Glutamatergic neuron (in vitro differentiated cells): Measurements from ENCODE around the gene PP2D1. TPM values are rescaled to one million over a fixed set of nuclear protein-coding genes. Genes with fewer than 3 reads are reported as not detected.

ENCODE experiments used
- DNase-seq: peaks from one replicate; pipeline ENCODE4 v3.0.0; 2022
- H3K27ac Mint-ChIP-seq: one replicate; pipeline ENCODE4 v1.8.0; 2020; ENCODE audit warnings: mild to moderate bottlenecking, mixed read lengths, inconsistent platforms; ENCODE audit not compliant: unreplicated experiment
- H3K27me3 Mint-ChIP-seq: one replicate; pipeline ENCODE4 v1.8.0; 2020; ENCODE audit warnings: mild to moderate bottlenecking, moderate library complexity, mixed read lengths, inconsistent platforms; ENCODE audit not compliant: unreplicated experiment
- H3K36me3 Mint-ChIP-seq: one replicate; pipeline ENCODE4 v1.8.0; 2020; ENCODE audit warnings: mild to moderate bottlenecking, mixed read lengths, inconsistent platforms; ENCODE audit not compliant: unreplicated experiment
- H3K4me1 Mint-ChIP-seq: one replicate; pipeline ENCODE4 v1.8.0; 2020; ENCODE audit warnings: mild to moderate bottlenecking, low read depth, mixed read lengths, inconsistent platforms; ENCODE audit not compliant: unreplicated experiment
- H3K4me3 Mint-ChIP-seq: one replicate; pipeline ENCODE4 v1.8.0; 2020; ENCODE audit warnings: mild to moderate bottlenecking, mixed read lengths, inconsistent platforms; ENCODE audit not compliant: unreplicated experiment
- H3K9me3 Mint-ChIP-seq: one replicate; pipeline ENCODE4 v1.8.0; 2020; ENCODE audit warnings: mild to moderate bottlenecking, moderate library complexity, mixed read lengths, inconsistent platforms; ENCODE audit not compliant: unreplicated experiment
- total RNA-seq: library from RNA; stranded (reverse); fragmentation: NEBNext Ultra II Directional; extraction: Animal tissue kit (Norgen Biotek cat#: 25700); gene quantifications from one replicate; pipeline ENCODE4 v1.2.1, GENCODE V29; 2021; ENCODE audit not compliant: unreplicated experiment
- TF ChIP-seq, protein P1 (sequence below): fragments of 200-600 bp; sonication (generic); IDR thresholded peaks from one replicate; pipeline ENCODE4 v1.5.0; 2021; ENCODE audit not compliant: partially characterized antibody, unreplicated experiment

The PP2D1 gene
- total RNA-seq, 1 donor from 2014 or later = not detected

- no peaks in the 10 kb centered on the region for H3K36me3 Mint-ChIP-seq
- no peak overlapping the region for H3K4me3 Mint-ChIP-seq
- peaks cover 12% of the 10 kb centered on the region for H3K27me3 Mint-ChIP-seq
- peaks cover 13% of the 10 kb centered on the region for H3K4me1 Mint-ChIP-seq
- peaks cover 15% of the 10 kb centered on the region for H3K9me3 Mint-ChIP-seq
- no peak overlapping the region for H3K27ac Mint-ChIP-seq
- DNase-seq = no peak
- TF ChIP-seq, protein P1, sequence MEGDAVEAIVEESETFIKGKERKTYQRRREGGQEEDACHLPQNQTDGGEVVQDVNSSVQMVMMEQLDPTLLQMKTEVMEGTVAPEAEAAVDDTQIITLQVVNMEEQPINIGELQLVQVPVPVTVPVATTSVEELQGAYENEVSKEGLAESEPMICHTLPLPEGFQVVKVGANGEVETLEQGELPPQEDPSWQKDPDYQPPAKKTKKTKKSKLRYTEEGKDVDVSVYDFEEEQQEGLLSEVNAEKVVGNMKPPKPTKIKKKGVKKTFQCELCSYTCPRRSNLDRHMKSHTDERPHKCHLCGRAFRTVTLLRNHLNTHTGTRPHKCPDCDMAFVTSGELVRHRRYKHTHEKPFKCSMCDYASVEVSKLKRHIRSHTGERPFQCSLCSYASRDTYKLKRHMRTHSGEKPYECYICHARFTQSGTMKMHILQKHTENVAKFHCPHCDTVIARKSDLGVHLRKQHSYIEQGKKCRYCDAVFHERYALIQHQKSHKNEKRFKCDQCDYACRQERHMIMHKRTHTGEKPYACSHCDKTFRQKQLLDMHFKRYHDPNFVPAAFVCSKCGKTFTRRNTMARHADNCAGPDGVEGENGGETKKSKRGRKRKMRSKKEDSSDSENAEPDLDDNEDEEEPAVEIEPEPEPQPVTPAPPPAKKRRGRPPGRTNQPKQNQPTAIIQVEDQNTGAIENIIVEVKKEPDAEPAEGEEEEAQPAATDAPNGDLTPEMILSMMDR = no peak
Measured at GRCh38 chr3:20043825-20044224, 31.8 kb upstream of the PP2D1 start.

DNA sequence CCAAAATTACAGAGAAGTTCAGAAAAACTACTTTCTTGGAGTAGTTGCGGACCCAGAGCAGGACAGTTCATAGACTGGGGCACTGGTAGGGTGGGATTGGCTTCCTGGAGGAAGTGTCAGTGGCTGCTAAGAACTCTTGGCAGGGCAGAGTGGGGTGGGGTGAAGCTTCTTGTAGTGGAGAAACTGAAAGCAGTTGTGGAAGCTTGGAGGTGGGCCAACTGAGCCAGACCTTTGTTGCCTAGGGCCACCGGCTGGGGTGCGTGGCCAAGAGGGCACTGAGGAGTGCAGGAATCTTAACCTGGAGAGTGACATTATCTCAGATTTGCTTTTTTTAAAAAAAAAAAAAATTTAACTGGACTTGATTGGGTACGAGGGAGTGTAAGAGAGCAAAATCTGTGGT is 31.3 kb upstream of the PP2D1 start:
- DNase-seq = no peak
- no peak overlapping the region for H3K4me3 Mint-ChIP-seq
- no peak overlapping the region for H3K27ac Mint-ChIP-seq
- peaks cover 14% of the 10 kb centered on the region for H3K4me1 Mint-ChIP-seq
- H3K9me3 Mint-ChIP-seq = peaks cover 15% of the 10 kb centered on the region
- TF ChIP-seq, protein P1 = no peak
- H3K27me3 Mint-ChIP-seq = peaks cover 12% of the 10 kb centered on the region
- H3K36me3 Mint-ChIP-seq = no peaks in the 10 kb centered on the region

GRCh38 chr3:20042331-20042730 is 30.3 kb upstream of the PP2D1 start:
- H3K4me1 Mint-ChIP-seq = peaks cover 14% of the 10 kb centered on the region
- TF ChIP-seq, protein P1 = no peak
- peak overlapping the region; percentile 94 for H3K4me3 Mint-ChIP-seq
- H3K36me3 Mint-ChIP-seq = no peaks in the 10 kb centered on the region
- H3K27ac Mint-ChIP-seq = no peak overlapping the region
- H3K9me3 Mint-ChIP-seq = peaks cover 15% of the 10 kb centered on the region
- DNase-seq = no peak
- peaks cover 12% of the 10 kb centered on the region for H3K27me3 Mint-ChIP-seq

- Mint-ChIP-seq H3K4me1 (peaks cover 12% of the 10 kb centered on the region), H3K36me3 (no peaks in the 10 kb centered on the region), H3K9me3 (peaks cover 15% of the 10 kb centered on the region), H3K4me3 (peak overlapping the region; percentile 94), H3K27ac (peak overlapping the region; percentile 93), H3K27me3 (peaks cover 12% of the 10 kb centered on the region)
- peak; percentile 90 for DNase-seq
- TF ChIP-seq, protein P1 = no peak
Measured at GRCh38 chr3:20041197-20041780, 29.2 kb upstream of the PP2D1 start.

- Mint-ChIP-seq H3K36me3 (no peaks in the 10 kb centered on the region), H3K4me3 (peak overlapping the region; percentile 94), H3K27me3 (peaks cover 12% of the 10 kb centered on the region), H3K9me3 (peaks cover 15% of the 10 kb centered on the region), H3K27ac (peak overlapping the region; percentile 93), H3K4me1 (peaks cover 12% of the 10 kb centered on the region)
- TF ChIP-seq, protein P1 = no peak
- peak; percentile 74 for DNase-seq
Measured at GRCh38 chr3:20040548-20041196, 28.6 kb upstream of the PP2D1 start.
